CD8-positive, alpha-beta memory T cell (primary cell): Measurements from ENCODE around the gene HSPB9. TPM values are rescaled to one million over a fixed set of nuclear protein-coding genes. Genes with fewer than 3 reads are reported as not detected.

Experiments used
- CTCF ChIA-PET: fragments of 350-600 bp; sonication (Branson Sonifier 250); formaldehyde crosslinking; loops from one replicate; lab custom pipeline; 2021; ENCODE audit warnings: antibody characterized with exemption; lab: Charles Lee
- POLR2A ChIA-PET: fragments of 350-600 bp; sonication (Branson Sonifier 250); formaldehyde crosslinking; loops from one replicate; lab custom pipeline; 2021; ENCODE audit warnings: antibody characterized with exemption; lab: Charles Lee
- DNase-seq, 5 donors: peaks; one replicate each; pipeline versions ENCODE4 v3.0.0 to v3.0.0-alpha.2; 2020 to 2022; ENCODE audit warnings: mixed read lengths in 1 of 5
- H3K27ac ChIP-seq: one replicate; pipeline ENCODE4 v1.7.0; 2013; ENCODE audit warnings: low read depth, mild to moderate bottlenecking, low read length, moderate library complexity
- H3K27me3 ChIP-seq: 2 replicates; pipeline ENCODE4 v1.7.0; 2013; ENCODE audit warnings: low read length, mild to moderate bottlenecking; ENCODE audit not compliant: insufficient read depth, poor library complexity, severe bottlenecking
- H3K36me3 ChIP-seq: 2 replicates; pipeline ENCODE4 v1.7.0; 2013; ENCODE audit warnings: mild to moderate bottlenecking, low read length, moderate library complexity; ENCODE audit not compliant: insufficient read depth
- H3K4me1 ChIP-seq: 2 replicates; pipeline ENCODE4 v1.7.0; 2013; ENCODE audit warnings: mild to moderate bottlenecking, low read length, moderate library complexity; ENCODE audit not compliant: insufficient read depth
- H3K4me3 ChIP-seq: 2 replicates; pipeline ENCODE4 v1.7.0; 2013; ENCODE audit warnings: mild to moderate bottlenecking, low read length
- H3K9me3 ChIP-seq: 2 replicates; pipeline ENCODE4 v1.7.0; 2013; ENCODE audit warnings: mild to moderate bottlenecking, low read length
- H3K27ac Mint-ChIP-seq, 8 donors: one replicate each; pipeline ENCODE4 v1.8.0; 2020 to 2021; ENCODE audit warnings: mixed read lengths in 8 of 8, mild to moderate bottlenecking in 6 of 8, inconsistent platforms in 3 of 8, moderate library complexity in 3 of 8
- H3K27me3 Mint-ChIP-seq, 2 donors: one replicate each; pipeline ENCODE4 v1.8.0; 2020 to 2021; ENCODE audit warnings: mixed read lengths in 2 of 2, mild to moderate bottlenecking in 1 of 2, moderate library complexity in 1 of 2
- H3K36me3 Mint-ChIP-seq, 3 donors: one replicate each; pipeline ENCODE4 v1.8.0; 2020 to 2021; ENCODE audit warnings: mixed read lengths in 3 of 3, inconsistent platforms in 1 of 3, mild to moderate bottlenecking in 1 of 3
- H3K4me1 Mint-ChIP-seq, 3 donors: one replicate each; pipeline ENCODE4 v1.8.0; 2020 to 2021; ENCODE audit warnings: mixed read lengths in 3 of 3, inconsistent platforms in 1 of 3, mild to moderate bottlenecking in 1 of 3
- H3K4me3 Mint-ChIP-seq, 7 donors: one replicate each; pipeline ENCODE4 v1.8.0; 2020 to 2021; ENCODE audit warnings: mixed read lengths in 7 of 7, mild to moderate bottlenecking in 6 of 7, moderate library complexity in 4 of 7, inconsistent platforms in 2 of 7
- H3K9me3 Mint-ChIP-seq, 5 donors: one replicate each; pipeline ENCODE4 v1.8.0; 2020 to 2022; ENCODE audit warnings: mixed read lengths in 5 of 5, mild to moderate bottlenecking in 3 of 5, moderate library complexity in 2 of 5, inconsistent platforms in 1 of 5
- polyA plus RNA-seq: library from polyadenylated mRNA; unstranded; fragments of 300-500 nt; fragmentation: Illumina TruSeq; gene quantifications from one replicate; pipeline ENCODE4 v1.2.3, GENCODE V29; 2021
- total RNA-seq, 2 experiments: library from RNA; stranded (reverse); gene quantifications; one replicate each; pipeline ENCODE4 v1.2.3, GENCODE V29; 2021

Gene HSPB9
- total and polyA plus RNA-seq, 3 experiments from 2014 or later = 0.11 to 0.15 TPM; not detected in 1

DNA sequence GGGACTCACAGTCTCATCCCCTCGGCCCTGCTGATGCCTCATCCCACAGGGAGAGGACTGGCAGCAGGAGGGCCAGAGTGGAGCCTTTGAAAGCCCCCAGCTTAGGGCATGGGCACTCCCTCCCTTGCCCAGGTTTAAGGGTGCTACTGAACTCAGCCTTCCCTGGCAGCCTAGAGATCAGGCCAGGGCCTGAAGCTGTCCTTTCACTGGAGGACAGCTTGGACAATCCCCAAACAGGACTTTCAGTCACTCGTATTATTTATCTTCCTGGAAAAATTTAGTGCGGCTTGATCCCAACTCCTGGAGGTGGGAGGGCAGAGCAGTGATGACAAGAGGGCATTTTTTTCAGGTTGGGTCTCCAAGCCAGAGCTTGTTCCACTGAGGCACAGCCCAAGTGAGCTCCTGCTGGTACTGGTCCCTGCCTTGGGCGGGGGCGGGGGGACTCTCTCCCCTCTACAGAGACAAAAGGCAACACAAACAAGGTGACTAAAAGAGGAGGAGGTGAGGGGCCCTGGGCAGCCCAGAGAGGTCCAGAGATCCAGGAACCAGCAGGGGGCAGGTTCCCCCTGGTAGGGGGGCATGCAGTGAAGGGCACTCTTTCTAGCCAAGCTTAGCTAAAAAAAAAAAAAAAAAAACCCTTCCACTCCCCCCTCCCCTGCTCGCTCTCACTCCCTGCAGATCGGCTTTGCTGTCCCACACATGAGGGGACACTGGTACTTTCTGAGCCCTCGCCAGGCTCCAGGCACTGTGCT, 26.1 kb upstream of the HSPB9 start:
- CTCF ChIA-PET = interaction anchor here (0.8 to 1.7 kb wide), 3 partner anchors 14 to 133 kb away, joined by 3 to 4 read pairs (median 3); no protein-coding TSS in a partner anchor

DNA sequence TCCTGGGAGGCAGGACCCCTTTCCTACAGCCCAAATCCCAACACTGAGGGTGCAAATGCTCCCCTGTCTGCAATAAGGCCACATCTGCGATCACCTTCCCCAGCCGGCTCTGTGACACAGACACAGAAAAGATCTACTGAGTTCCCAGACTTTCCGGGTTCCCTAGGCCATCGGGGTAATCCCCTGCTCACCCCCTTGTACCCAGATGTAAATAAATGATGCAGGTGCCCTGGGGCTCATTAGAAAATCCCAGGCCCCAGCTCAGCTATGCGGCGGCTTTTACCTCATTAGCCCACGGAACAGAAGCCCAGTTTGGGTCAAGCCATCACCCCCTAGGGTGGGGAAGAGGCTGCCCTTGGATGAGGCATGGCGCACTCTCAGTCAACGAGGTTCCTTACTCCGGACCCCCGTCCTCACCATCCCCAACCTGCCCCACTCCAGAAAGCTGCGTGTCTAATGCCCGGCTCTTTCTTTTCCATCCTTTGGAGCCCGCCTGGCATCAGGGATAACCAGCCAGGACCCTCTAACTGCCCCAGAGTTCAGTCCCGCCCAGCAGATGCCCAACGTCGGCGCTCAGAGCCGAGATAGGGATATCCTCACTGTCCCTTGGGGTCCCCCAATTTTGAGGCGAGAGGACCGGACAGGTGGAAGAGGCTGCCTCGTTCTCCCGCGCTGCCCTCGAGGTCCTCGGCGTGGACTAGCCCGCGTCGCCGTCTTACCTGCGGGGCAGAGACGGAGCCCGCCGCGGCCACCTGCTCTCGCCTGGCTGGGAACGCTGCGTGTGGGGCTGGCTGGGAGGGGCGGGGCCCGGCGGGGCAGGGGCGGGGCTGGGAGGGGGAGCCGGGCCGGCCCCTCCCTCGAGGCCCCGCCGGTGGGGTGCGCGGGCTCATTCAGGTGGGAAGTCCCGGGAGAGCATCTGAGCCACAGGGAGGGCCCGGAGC, 24.6 kb upstream of the HSPB9 start, which contains the start of gene ZNF385C:
TSS of gene ZNF385C (minus strand) at position 783 of the 941 bp plus-strand sequence. CDS start 35,417 bp downstream, outside the sequence.
- DNase-seq = peak in 4 of 5 donors; percentile 37 to 67 (median 41)
- Mint-ChIP-seq H3K27me3 (peaks cover 16 to 32% of the 10 kb centered on the region in 2 donors), H3K27ac (peak within 1 kb of the TSS in 1 of 8 donors; percentile 29), H3K4me1 (peaks cover 5 to 8% (median 6%) of the 10 kb centered on the region in 3 donors), H3K4me3 (peak within 1 kb of the TSS in 5 of 7 donors; percentile 25 to 78 (median 54)), H3K36me3 (peaks cover 0 to 3% (median 0%) of the 10 kb centered on the region in 3 donors), H3K9me3 (no peaks in the 10 kb centered on the region)
- POLR2A ChIA-PET = interaction anchor here (0.5 kb wide), 1 partner anchor 135 kb away, joined by 3 read pairs; no protein-coding TSS in a partner anchor
- CTCF ChIA-PET = interaction anchor here (0.8 to 1.4 kb wide), 2 partner anchors 18 to 73 kb away, joined by 3 read pairs; no protein-coding TSS in a partner anchor
- H3K36me3 ChIP-seq = no peaks in the 10 kb centered on the region
- no peaks in the 10 kb centered on the region for H3K9me3 ChIP-seq
- H3K4me3 ChIP-seq = no peak within 1 kb of the TSS
- peaks cover 19% of the 10 kb centered on the region for H3K27me3 ChIP-seq
- peaks cover 6% of the 10 kb centered on the region for H3K4me1 ChIP-seq
- H3K27ac ChIP-seq = no peak within 1 kb of the TSS

More for the DNA sequence above, 26.1 kb upstream of the HSPB9 start:
- no peaks in the 10 kb centered on the region for H3K9me3 ChIP-seq
- Mint-ChIP-seq H3K4me3 (peak overlapping the region in 1 of 7 donors; percentile 32), H3K36me3 (no peaks in the 10 kb centered on the region), H3K27me3 (peaks cover 18 to 41% of the 10 kb centered on the region in 2 donors), H3K9me3 (no peaks in the 10 kb centered on the region), H3K4me1 (peaks cover 5 to 8% (median 6%) of the 10 kb centered on the region in 3 donors), H3K27ac (no peak overlapping the region)
- H3K4me3 ChIP-seq = no peak overlapping the region
- H3K27me3 ChIP-seq = peaks cover 19% of the 10 kb centered on the region
- no peak for DNase-seq
- no peak overlapping the region for H3K27ac ChIP-seq
- H3K36me3 ChIP-seq = no peaks in the 10 kb centered on the region
- POLR2A ChIA-PET = no interaction called here
- peaks cover 6% of the 10 kb centered on the region for H3K4me1 ChIP-seq

- Mint-ChIP-seq H3K27me3 (peaks cover 16 to 32% of the 10 kb centered on the region in 2 donors), H3K9me3 (no peaks in the 10 kb centered on the region), H3K27ac (no peak overlapping the region), H3K4me3 (peak overlapping the region in 1 of 7 donors; percentile 36), H3K36me3 (peaks cover 0 to 8% (median 0%) of the 10 kb centered on the region in 3 donors), H3K4me1 (peaks cover 5 to 8% (median 6%) of the 10 kb centered on the region in 3 donors)
- H3K36me3 ChIP-seq = no peaks in the 10 kb centered on the region
- POLR2A ChIA-PET = no interaction called here
- CTCF ChIA-PET = no interaction called here
- no peak for DNase-seq
- peaks cover 6% of the 10 kb centered on the region for H3K4me1 ChIP-seq
- H3K27me3 ChIP-seq = peaks cover 19% of the 10 kb centered on the region
- no peak overlapping the region for H3K4me3 ChIP-seq
- no peak overlapping the region for H3K27ac ChIP-seq
- no peaks in the 10 kb centered on the region for H3K9me3 ChIP-seq
Observed at GRCh38 chr17:42098730-42099399, 23.7 kb upstream of the HSPB9 start.

DNA sequence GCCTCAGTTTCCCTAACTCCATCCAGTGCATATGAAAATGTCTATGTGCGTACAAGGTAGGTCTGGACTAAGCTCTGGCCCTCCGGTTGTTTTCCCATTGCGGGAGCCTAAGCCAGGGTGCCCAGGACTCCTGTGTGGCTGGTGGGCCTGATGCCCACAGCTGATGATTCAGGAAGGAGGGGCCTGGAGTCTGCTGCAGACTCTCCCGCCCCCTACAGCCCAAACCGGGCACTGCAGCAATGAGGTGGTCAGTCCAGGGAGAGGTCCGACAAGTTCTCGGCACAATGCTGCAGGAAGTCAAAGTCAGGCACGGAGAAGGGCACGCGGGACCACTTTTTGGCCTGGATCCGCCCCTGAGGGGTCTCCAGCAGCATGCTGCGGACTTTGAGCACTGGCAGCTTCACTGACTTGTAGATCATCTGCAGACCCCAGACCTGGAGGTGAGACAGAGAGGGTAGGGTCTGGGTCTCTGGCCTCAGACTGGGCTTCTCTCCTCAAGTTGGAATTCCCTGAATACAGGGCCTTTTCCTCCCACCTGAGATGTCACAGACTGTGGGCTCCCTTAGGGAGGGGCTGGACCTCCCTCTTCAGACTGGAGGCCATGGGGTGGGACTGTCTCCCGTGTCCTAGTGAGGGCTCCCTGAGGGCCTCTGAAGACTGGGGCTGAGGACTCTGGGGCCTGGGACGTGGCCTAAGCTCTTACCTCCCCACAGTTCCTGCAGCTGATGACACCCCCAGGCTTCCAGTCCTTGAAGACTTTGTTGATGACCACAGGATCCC, 20.9 kb upstream of the HSPB9 start:
- H3K9me3 ChIP-seq = no peaks in the 10 kb centered on the region
- Mint-ChIP-seq H3K4me1 (peaks cover 5 to 8% (median 6%) of the 10 kb centered on the region in 3 donors), H3K27me3 (peaks cover 3 to 15% of the 10 kb centered on the region in 2 donors), H3K4me3 (no peak overlapping the region), H3K36me3 (peaks cover 0 to 26% (median 2%) of the 10 kb centered on the region in 3 donors), H3K9me3 (no peaks in the 10 kb centered on the region), H3K27ac (peak overlapping the region in 2 of 8 donors; percentile 17 to 95)
- peaks cover 14% of the 10 kb centered on the region for H3K27me3 ChIP-seq
- no peaks in the 10 kb centered on the region for H3K36me3 ChIP-seq
- POLR2A ChIA-PET = no interaction called here
- no peak overlapping the region for H3K4me3 ChIP-seq
- peak in 4 of 5 donors; percentile 50 to 71 (median 55) for DNase-seq
- CTCF ChIA-PET = interaction anchor here (0.6 to 1.6 kb wide), 8 partner anchors 9 to 79 kb away, joined by 3 to 13 read pairs (median 4); partner anchors contain the start of genes DHX58 and KCNH4
- H3K4me1 ChIP-seq = peaks cover 6% of the 10 kb centered on the region
- H3K27ac ChIP-seq = no peak overlapping the region

DNA sequence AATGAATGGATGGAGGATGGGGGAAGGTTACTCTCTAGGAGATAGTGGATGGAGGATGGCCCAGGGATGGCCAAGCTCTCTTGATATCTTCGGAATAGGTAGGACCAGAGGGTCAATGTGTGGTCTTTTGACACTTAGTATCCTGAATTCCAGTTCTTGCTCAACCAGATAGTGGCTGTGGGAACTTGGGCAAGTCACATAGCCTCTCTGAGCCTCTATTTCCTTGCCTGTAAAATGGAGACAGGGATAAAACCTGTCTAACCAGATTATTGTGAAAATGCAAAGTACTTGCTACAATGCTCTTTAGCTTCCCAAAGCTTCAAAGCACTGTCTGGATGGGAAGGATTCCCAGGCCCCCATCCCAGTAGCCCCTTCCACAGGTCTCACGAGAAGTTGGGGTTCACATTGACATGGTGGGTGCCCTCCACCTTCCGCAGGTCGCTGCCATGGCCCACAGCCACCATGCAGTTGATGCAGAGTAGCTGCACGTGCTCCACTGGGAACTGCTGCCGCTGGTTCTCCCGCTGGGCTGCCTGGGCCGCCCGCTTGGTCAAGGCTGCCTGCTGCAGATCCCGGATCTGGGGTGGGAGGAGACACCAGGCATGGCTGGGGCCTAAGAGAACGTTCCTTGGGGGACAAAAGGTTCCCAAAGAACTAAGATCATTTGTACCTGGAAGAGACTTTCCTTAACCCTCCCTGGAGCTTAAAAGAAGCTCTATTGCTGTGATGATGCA, 19.2 kb upstream of the HSPB9 start:
- peaks cover 0 to 32% (median 3%) of the 10 kb centered on the region in 3 donors for H3K36me3 Mint-ChIP-seq
- no peaks in the 10 kb centered on the region for H3K27me3 Mint-ChIP-seq
- ChIA-PET CTCF (interaction anchor here (0.8 to 1.6 kb wide), 6 partner anchors 12 to 137 kb away, joined by 3 to 4 read pairs (median 4); partner anchors contain the start of gene NKIRAS2), POLR2A (no interaction called here)
- H3K27ac Mint-ChIP-seq = peak overlapping the region in 1 of 8 donors; percentile 41
- Histone ChIP-seq H3K36me3 (no peaks in the 10 kb centered on the region), H3K4me1 (peaks cover 9% of the 10 kb centered on the region), H3K27me3 (no peaks in the 10 kb centered on the region), H3K27ac (no peak overlapping the region), H3K9me3 (no peaks in the 10 kb centered on the region), H3K4me3 (no peak overlapping the region)
- no peaks in the 10 kb centered on the region for H3K9me3 Mint-ChIP-seq
- peaks cover 0 to 11% (median 6%) of the 10 kb centered on the region in 3 donors for H3K4me1 Mint-ChIP-seq
- DNase-seq = peak in 1 of 5 donors; percentile 30
- peak overlapping the region in 1 of 7 donors; percentile 44 for H3K4me3 Mint-ChIP-seq

DNA sequence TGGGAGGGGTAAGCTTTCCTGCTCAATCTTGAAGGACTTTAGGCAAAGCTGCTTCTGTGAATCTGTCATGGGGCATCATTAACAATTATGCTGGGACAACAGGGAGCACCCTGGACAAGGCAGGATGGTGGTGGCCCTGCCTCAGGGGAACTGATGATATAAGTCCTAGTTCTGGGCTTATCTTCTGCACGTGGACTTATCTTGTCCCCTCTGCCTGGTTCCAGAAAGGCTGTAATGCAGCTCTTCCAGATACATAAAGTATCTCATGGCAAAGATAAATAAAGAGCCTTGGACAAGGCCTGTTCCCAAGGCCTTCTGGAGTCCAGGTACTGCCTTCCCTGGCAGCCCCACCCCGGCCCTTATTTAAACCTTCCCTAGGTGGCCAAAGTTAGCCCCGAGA, 18.3 kb upstream of the HSPB9 start:
- Histone ChIP-seq H3K27me3 (no peaks in the 10 kb centered on the region), H3K27ac (no peak overlapping the region), H3K4me3 (no peak overlapping the region), H3K36me3 (no peaks in the 10 kb centered on the region), H3K4me1 (peaks cover 9% of the 10 kb centered on the region), H3K9me3 (no peaks in the 10 kb centered on the region)
- no peak overlapping the region for H3K4me3 Mint-ChIP-seq
- peak in 1 of 5 donors; percentile 12 for DNase-seq
- no peaks in the 10 kb centered on the region for H3K9me3 Mint-ChIP-seq
- no peak overlapping the region for H3K27ac Mint-ChIP-seq
- peaks cover 0 to 39% (median 3%) of the 10 kb centered on the region in 3 donors for H3K36me3 Mint-ChIP-seq
- ChIA-PET POLR2A (interaction anchor here (0.6 kb wide), 1 partner anchor 17 kb away, joined by 3 read pairs; the partner anchor contains the start of gene KAT2A), CTCF (interaction anchor here (0.6 to 1.6 kb wide), 4 partner anchors 11 to 39 kb away, joined by 3 to 4 read pairs (median 3); no protein-coding TSS in a partner anchor)
- peaks cover 0 to 16% (median 6%) of the 10 kb centered on the region in 3 donors for H3K4me1 Mint-ChIP-seq
- H3K27me3 Mint-ChIP-seq = no peaks in the 10 kb centered on the region
